Neural progenitor cell (in vitro differentiated cells): ENCODE measurements around the gene TMEM176B. TPM values are rescaled to one million over a fixed set of nuclear protein-coding genes. Genes with fewer than 3 reads are reported as not detected.

Experiments used
- DNase-seq: peaks from one replicate; pipeline ENCODE4 v3.0.0-alpha.2; 2016; ENCODE audit warnings: low spot score
- H2AFZ ChIP-seq: fragments of 200-600 bp; sonication (generic); replicated peaks from 2 replicates; pipeline ENCODE4 v1.6.1; 2016; ENCODE audit warnings: antibody characterized with exemption
- H3F3A ChIP-seq: fragments of 200-600 bp; sonication (generic); 2 replicates; pipeline ENCODE4 v1.6.1; 2016; ENCODE audit warnings: antibody characterized with exemption, low read depth
- H3K27ac ChIP-seq: fragments of 200-600 bp; sonication (generic); 2 replicates; pipeline ENCODE4 v1.5.1; 2016; ENCODE audit warnings: mild to moderate bottlenecking
- H3K27me3 ChIP-seq: fragments of 200-600 bp; sonication (generic); 2 replicates; pipeline ENCODE4 v1.6.1; 2016; ENCODE audit warnings: mild to moderate bottlenecking, moderate library complexity
- H3K36me3 ChIP-seq: fragments of 200-600 bp; sonication (generic); 2 replicates; pipeline ENCODE4 v1.5.1; 2016
- H3K4me1 ChIP-seq: fragments of 200-600 bp; sonication (generic); 2 replicates; pipeline ENCODE4 v1.6.1; 2016; ENCODE audit warnings: mixed run types
- H3K4me2 ChIP-seq: fragments of 200-600 bp; sonication (generic); 2 replicates; pipeline ENCODE4 v1.6.1; 2016
- H3K4me3 ChIP-seq: fragments of 200-600 bp; sonication (generic); 2 replicates; pipeline ENCODE4 v1.5.1; 2016
- H3K79me2 ChIP-seq: fragments of 200-600 bp; sonication (generic); 2 replicates; pipeline ENCODE4 v1.6.1; 2016; ENCODE audit warnings: low read depth
- H3K9ac ChIP-seq: fragments of 200-600 bp; sonication (generic); 2 replicates; pipeline ENCODE4 v1.6.1; 2016
- H3K9me3 ChIP-seq: fragments of 200-600 bp; sonication (generic); 2 replicates; pipeline ENCODE4 v1.5.1; 2016; ENCODE audit warnings: low read depth
- H4K20me1 ChIP-seq: fragments of 200-600 bp; sonication (generic); 2 replicates; pipeline ENCODE4 v1.6.1; 2016; ENCODE audit warnings: low read depth
- H3K27ac Mint-ChIP-seq: 3 replicates; pipeline ENCODE4 v1.8.0; 2021; ENCODE audit warnings: mixed read lengths
- H3K27me3 Mint-ChIP-seq: 2 replicates; pipeline ENCODE4 v1.8.0; 2022; ENCODE audit warnings: low read depth, mild to moderate bottlenecking, inconsistent platforms, moderate library complexity, mixed read lengths; ENCODE audit not compliant: insufficient read depth
- H3K36me3 Mint-ChIP-seq: 3 replicates; pipeline ENCODE4 v1.8.0; 2021; ENCODE audit warnings: mixed read lengths
- H3K4me1 Mint-ChIP-seq: 3 replicates; pipeline ENCODE4 v1.8.0; 2021; ENCODE audit warnings: mixed read lengths
- H3K4me3 Mint-ChIP-seq: 3 replicates; pipeline ENCODE4 v1.8.0; 2021; ENCODE audit warnings: mild to moderate bottlenecking, moderate library complexity, mixed read lengths
- H3K9me3 Mint-ChIP-seq: 3 replicates; pipeline ENCODE4 v1.8.0; 2020; ENCODE audit warnings: mixed read lengths
- CTCF ChIP-seq: fragments of 200-600 bp; sonication (generic); IDR thresholded peaks from 2 replicates; pipeline ENCODE4 v1.5.1; 2017; ENCODE audit warnings: antibody characterized with exemption, mild to moderate bottlenecking
- EZH2 ChIP-seq: fragments of 200-600 bp; sonication (generic); IDR thresholded peaks from 2 replicates; pipeline ENCODE4 v1.6.1; 2017; ENCODE audit warnings: antibody characterized with exemption, mild to moderate bottlenecking, moderate library complexity
- EZH2phosphoT487 ChIP-seq: fragments of 200-600 bp; sonication (generic); IDR thresholded peaks from 2 replicates; pipeline ENCODE4 v1.6.1; 2017; ENCODE audit warnings: antibody characterized with exemption
- total RNA-seq: library from RNA; depleted of rRNA; stranded (reverse); fragments of >200 nt; gene quantifications from 2 replicates; pipeline ENCODE4 v1.2.3, GENCODE V29; 2015; ENCODE audit warnings: low replicate concordance

Gene TMEM176B
- total RNA-seq, 1 donor from 2014 or later: 0.54 TPM

GRCh38 chr7:150745876-150746275 lies 54.3 kb downstream of the TMEM176B start:
- Histone ChIP-seq H3K9ac (no peak overlapping the region), H3K27ac (no peak overlapping the region), H3K4me1 (no peaks in the 10 kb centered on the region), H3F3A (no peaks in the 10 kb centered on the region), H3K9me3 (no peaks in the 10 kb centered on the region), H3K79me2 (no peaks in the 10 kb centered on the region), H3K4me2 (no peak overlapping the region), H3K27me3 (peaks cover 100% of the 10 kb centered on the region), H4K20me1 (no peaks in the 10 kb centered on the region), H3K4me3 (no peak overlapping the region), H2AFZ (no peak overlapping the region), H3K36me3 (no peaks in the 10 kb centered on the region)
- H3K27ac Mint-ChIP-seq: no peak overlapping the region
- H3K4me1 Mint-ChIP-seq: peaks cover 8% of the 10 kb centered on the region
- DNase-seq: no peak
- H3K36me3 Mint-ChIP-seq: no peaks in the 10 kb centered on the region
- H3K4me3 Mint-ChIP-seq: no peak overlapping the region
- peaks cover 5% of the 10 kb centered on the region for H3K9me3 Mint-ChIP-seq
- no peak for TF ChIP-seq EZH2
- no peak for TF ChIP-seq EZH2phosphoT487
- no peak for TF ChIP-seq CTCF
- peaks cover 11% of the 10 kb centered on the region for H3K27me3 Mint-ChIP-seq

GRCh38 chr7:150745086-150745485 lies 55.1 kb downstream of the TMEM176B start:
- H3K9me3 Mint-ChIP-seq: peaks cover 5% of the 10 kb centered on the region
- Histone ChIP-seq H4K20me1 (no peaks in the 10 kb centered on the region), H3K27me3 (peaks cover 100% of the 10 kb centered on the region), H3K27ac (no peak overlapping the region), H3K9ac (no peak overlapping the region), H3F3A (no peaks in the 10 kb centered on the region), H3K36me3 (no peaks in the 10 kb centered on the region), H3K9me3 (no peaks in the 10 kb centered on the region), H2AFZ (no peak overlapping the region), H3K4me3 (no peak overlapping the region), H3K79me2 (no peaks in the 10 kb centered on the region), H3K4me1 (no peaks in the 10 kb centered on the region), H3K4me2 (no peak overlapping the region)
- peaks cover 11% of the 10 kb centered on the region for H3K27me3 Mint-ChIP-seq
- no peak for DNase-seq
- TF ChIP-seq EZH2phosphoT487: no peak
- TF ChIP-seq EZH2: no peak
- no peak for TF ChIP-seq CTCF
- no peak overlapping the region for H3K4me3 Mint-ChIP-seq
- H3K27ac Mint-ChIP-seq: no peak overlapping the region
- H3K4me1 Mint-ChIP-seq: peaks cover 8% of the 10 kb centered on the region
- no peaks in the 10 kb centered on the region for H3K36me3 Mint-ChIP-seq

GRCh38 chr7:150744041-150744656 lies 56.0 kb downstream of the TMEM176B start:
- no peaks in the 10 kb centered on the region for H3K36me3 ChIP-seq
- TF ChIP-seq CTCF (no peak), EZH2 (no peak), EZH2phosphoT487 (no peak)
- peaks cover 11% of the 10 kb centered on the region for H3K27me3 Mint-ChIP-seq
- no peaks in the 10 kb centered on the region for H3K4me1 ChIP-seq
- H3K36me3 Mint-ChIP-seq: no peaks in the 10 kb centered on the region
- no peak overlapping the region for H3K4me3 Mint-ChIP-seq
- no peak overlapping the region for H3K27ac Mint-ChIP-seq
- peaks cover 100% of the 10 kb centered on the region for H3K27me3 ChIP-seq
- no peak overlapping the region for H2AFZ ChIP-seq
- no peaks in the 10 kb centered on the region for H3K9me3 ChIP-seq
- H3K79me2 ChIP-seq: no peaks in the 10 kb centered on the region
- H3K4me2 ChIP-seq: no peak overlapping the region
- peaks cover 5% of the 10 kb centered on the region for H3K9me3 Mint-ChIP-seq
- no peak overlapping the region for H3K4me3 ChIP-seq
- no peaks in the 10 kb centered on the region for H4K20me1 ChIP-seq
- H3K4me1 Mint-ChIP-seq: peaks cover 8% of the 10 kb centered on the region
- H3F3A ChIP-seq: no peaks in the 10 kb centered on the region
- no peak overlapping the region for H3K27ac ChIP-seq
- no peak for DNase-seq
- no peak overlapping the region for H3K9ac ChIP-seq
